K562 (cell line): ENCODE data around the gene PDE8B. TPM values are rescaled to one million over a fixed set of nuclear protein-coding genes. Genes with fewer than 3 reads are reported as not detected.

Experiments
- ATAC-seq: fragments of 200-7000 bp; cut with Tn5 transposase; 3 replicates; pipeline ENCODE4 v1.9.1; 2020; ENCODE audit warnings: moderate library complexity
- BruUV-seq: library from RNA; stranded (reverse); fragments of 400-500 nt; replicated peaks from 2 replicates; lab custom pipeline; 2021; lab: Mats Ljungman, UMichigan
- CTCF ChIA-PET: fragments of 300-600 bp; formaldehyde crosslinking; extraction: SDS; loops from one replicate; lab custom pipeline; 2021; ENCODE audit warnings: low intra/inter-chr PET ratio; lab: Yijun Ruan, JAX
- POLR2A ChIA-PET: fragments of 300-600, 350-650 bp; sonication (Branson Sonifier 250); formaldehyde crosslinking; extraction: SDS; loops from one replicate; lab custom pipeline; 2021; ENCODE audit warnings: antibody characterized with exemption, inconsistent platforms; lab: Yijun Ruan, JAX
- DNase-seq, 4 experiments: peaks; one replicate each; pipeline versions ENCODE4 v3.0.0 to v3.0.0-alpha.2; 2011 to 2018; ENCODE audit warnings: low spot score in 3 of 4, mixed read lengths in 3 of 4; ENCODE audit errors: extremely low read depth in 1 of 4
- FAIRE-seq: peaks from 2 replicates; lab custom pipeline; 2011; peaks lifted over from hg19 to GRCh38; lab: Jason Lieb, UNC
- H2AFZ ChIP-seq: 2 replicates; pipeline ENCODE4 v1.6.0; 2011; ENCODE audit warnings: low read depth, low read length, control low read depth, inconsistent platforms
- H3K27ac ChIP-seq: fragments of 200-600 bp; 3 replicates; pipeline ENCODE4 v1.8.0; 2011; ENCODE audit warnings: low read depth, mild to moderate bottlenecking, control low read depth, inconsistent platforms, low read length, moderate library complexity, mixed read lengths; ENCODE audit errors: extremely low read depth
- H3K27me3 ChIP-seq, 2 experiments: fragments of 300-600 bp in 1 of 2; 2 replicates in 1 of 2; 3 replicates in 1 of 2; pipeline versions ENCODE4 v1.6.0 to v1.8.0; 2011; ENCODE audit warnings: inconsistent platforms in 2 of 2, low read length in 2 of 2, mild to moderate bottlenecking in 1 of 2, mixed read lengths in 1 of 2, moderate library complexity in 1 of 2; ENCODE audit not compliant: control insufficient read depth in 2 of 2, insufficient read depth in 2 of 2
- H3K36me3 ChIP-seq: fragments of 300-600 bp; 3 replicates; pipeline ENCODE4 v1.8.0; 2011; ENCODE audit warnings: mild to moderate bottlenecking, low read length, inconsistent platforms; ENCODE audit not compliant: control insufficient read depth, insufficient read depth
- H3K4me1 ChIP-seq, 2 experiments: fragments of 200-600 bp in 1 of 2; replicated peaks in 1 of 2; 2 replicates in 1 of 2; 3 replicates in 1 of 2; pipeline versions ENCODE4 v1.5.1 to v1.8.0; 2011; ENCODE audit warnings: inconsistent platforms in 2 of 2, low read length in 2 of 2, mild to moderate bottlenecking in 1 of 2, mixed read lengths in 1 of 2, moderate library complexity in 1 of 2; ENCODE audit not compliant: control insufficient read depth in 2 of 2, insufficient read depth in 2 of 2
- H3K4me2 ChIP-seq: 2 replicates; pipeline ENCODE4 v1.6.1; 2011; ENCODE audit warnings: low read length, control low read depth, inconsistent platforms, mixed read lengths; ENCODE audit not compliant: insufficient read depth
- H3K4me3 ChIP-seq: fragments of 200-600 bp; sonication (generic), shearing (Covaris generic); 2 replicates; pipeline ENCODE4 v1.5.1; 2016; ENCODE audit warnings: control low read depth, inconsistent platforms
- H3K79me2 ChIP-seq: fragments of 200-600 bp; 3 replicates; pipeline ENCODE4 v1.8.0; 2011; ENCODE audit warnings: low read length, inconsistent platforms; ENCODE audit not compliant: control insufficient read depth, insufficient read depth
- H3K9ac ChIP-seq, 2 experiments: 2 replicates each; pipeline versions ENCODE4 v1.6.0 to v1.6.1; 2011; ENCODE audit warnings: low read depth in 2 of 2, low read length in 2 of 2, control low read depth in 1 of 2, inconsistent platforms in 1 of 2, mild to moderate bottlenecking in 1 of 2, mixed read lengths in 1 of 2; ENCODE audit not compliant: insufficient read depth in 1 of 2
- H3K9me1 ChIP-seq: one replicate; pipeline ENCODE4 v1.6.0; 2011; ENCODE audit warnings: inconsistent platforms, mild to moderate bottlenecking, low read length, moderate library complexity; ENCODE audit not compliant: control insufficient read depth, insufficient read depth
- H3K9me3 ChIP-seq: replicated peaks from 2 replicates; pipeline ENCODE4 v1.5.1; 2011; ENCODE audit warnings: low read depth, low read length, inconsistent platforms; ENCODE audit not compliant: control insufficient read depth, insufficient read depth
- H4K20me1 ChIP-seq: replicated peaks from 2 replicates; pipeline ENCODE4 v1.6.1; 2011; ENCODE audit warnings: low read length, inconsistent platforms, mixed read lengths; ENCODE audit not compliant: control insufficient read depth, insufficient read depth
- CGGBP1 ChIP-seq: fragments of 250-450 bp; sonication (Bioruptor Pico); IDR thresholded peaks from 2 replicates; pipeline ENCODE4 v1.9.0; 2021; ENCODE audit warnings: mild to moderate bottlenecking
- HLTF ChIP-seq: fragments of 450-650 bp; IDR thresholded peaks from 2 replicates; pipeline ENCODE4 v1.6.1; 2016
- ZNF224 ChIP-seq: sonication (generic); formaldehyde crosslinking; IDR thresholded peaks from 2 replicates; pipeline ENCODE4 v1.8.0; 2022; ENCODE audit warnings: mild to moderate bottlenecking, missing genetic modification reagents
- WGBS: fragments of 100-300 bp; shearing (Covaris generic); methylation state at CpG from one replicate; pipeline ENCODE4 v1.1.6; 2016; ENCODE audit warnings: low coverage, mixed read lengths; ENCODE audit not compliant: insufficient coverage; ENCODE audit errors: missing lambda C conversion rate; 5-methylcytosine and 5-hydroxymethylcytosine counted together
- in situ Hi-C: fragments of 300-500 bp; cut with MboI; formaldehyde crosslinking; loops from 4 replicates; pipeline ENCODE4 v1.15.0; 2018; ENCODE audit warnings: inconsistent platforms, mixed read lengths
- intact Hi-C: fragments of 100-400 bp; cut with micrococcal nuclease; formaldehyde crosslinking; loops from 2 replicates; pipeline ENCODE4 v1.14.2; 2022
- polyA plus RNA-seq, 8 experiments: library from polyadenylated mRNA; depleted of rRNA in 4 of 8; stranded (reverse) in 5 of 8; unstranded in 3 of 8; fragments of >200 nt; fragmentation: Nextera tagmentation in 2 of 8; fragmentation: Illumina TruSeq in 1 of 8; extraction: Ambion mirVana in 2 of 8; extraction: Trizol in 1 of 8; gene quantifications; 2 replicates each; pipeline versions ENCODE4 v1.2.1 to v1.2.3, GENCODE V29; 2011 to 2014; ENCODE audit warnings: inconsistent platforms in 1 of 8, missing spikeins in 1 of 8
- total RNA-seq, 7 experiments: library from RNA; depleted of rRNA in 6 of 7; stranded (reverse); fragments of >200 nt in 6 of 7; fragmentation: Illumina TruSeq in 2 of 7; extraction: Trizol in 2 of 7; gene quantifications; 2 replicates each; pipeline versions ENCODE4 v1.2.1 to v1.2.3, GENCODE V29; 2011 to 2021; ENCODE audit warnings: low replicate concordance in 1 of 7
- TF ChIP-seq, protein P1 (sequence below): sonication (generic); formaldehyde crosslinking; IDR thresholded peaks from 2 replicates; pipeline ENCODE4 v1.8.0; 2022; ENCODE audit warnings: mild to moderate bottlenecking, missing genetic modification reagents, borderline replicate concordance

PDE8B gene
- total and polyA plus RNA-seq, 9 of the 15 experiments (the other 6 are each of a cell fraction or from before 2014, with no cell fraction given) = 0.15 to 0.28 TPM; not detected in 7

DNA sequence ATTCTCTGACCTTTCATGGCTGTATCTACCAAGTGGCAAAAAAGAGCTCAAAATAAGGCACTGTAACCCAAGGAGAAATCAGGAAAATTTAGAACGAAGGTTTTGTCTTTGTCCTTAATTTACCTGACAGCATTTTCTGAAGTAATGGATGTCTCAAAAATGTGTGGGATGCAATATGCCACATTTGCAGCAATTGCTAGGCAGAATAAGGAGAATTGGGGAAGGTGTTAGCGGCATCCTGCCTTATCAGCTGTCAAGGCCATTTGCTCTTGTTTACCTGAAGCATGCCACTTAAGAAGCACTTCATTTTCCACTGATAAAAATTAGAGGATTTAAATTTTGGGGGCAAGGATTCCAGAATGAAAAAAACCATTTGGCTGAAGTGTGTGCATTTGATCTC, 39.0 kb downstream of the PDE8B start (continued):
- TF ChIP-seq, protein P1, sequence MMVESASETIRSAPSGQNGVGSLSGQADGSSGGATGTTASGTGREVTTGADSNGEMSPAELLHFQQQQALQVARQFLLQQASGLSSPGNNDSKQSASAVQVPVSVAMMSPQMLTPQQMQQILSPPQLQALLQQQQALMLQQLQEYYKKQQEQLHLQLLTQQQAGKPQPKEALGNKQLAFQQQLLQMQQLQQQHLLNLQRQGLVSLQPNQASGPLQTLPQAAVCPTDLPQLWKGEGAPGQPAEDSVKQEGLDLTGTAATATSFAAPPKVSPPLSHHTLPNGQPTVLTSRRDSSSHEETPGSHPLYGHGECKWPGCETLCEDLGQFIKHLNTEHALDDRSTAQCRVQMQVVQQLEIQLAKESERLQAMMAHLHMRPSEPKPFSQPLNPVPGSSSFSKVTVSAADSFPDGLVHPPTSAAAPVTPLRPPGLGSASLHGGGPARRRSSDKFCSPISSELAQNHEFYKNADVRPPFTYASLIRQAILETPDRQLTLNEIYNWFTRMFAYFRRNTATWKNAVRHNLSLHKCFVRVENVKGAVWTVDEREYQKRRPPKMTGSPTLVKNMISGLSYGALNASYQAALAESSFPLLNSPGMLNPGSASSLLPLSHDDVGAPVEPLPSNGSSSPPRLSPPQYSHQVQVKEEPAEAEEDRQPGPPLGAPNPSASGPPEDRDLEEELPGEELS (CRISPR knock-in tag) = no peak
- TF ChIP-seq HLTF = no peak

GRCh38 chr5:77250021-77250420, 39.5 kb downstream of the PDE8B start:
- H2AFZ ChIP-seq = no peak overlapping the region
- intact Hi-C loops (no loop called here), in situ Hi-C loops (no loop called here)
- TF ChIP-seq ZNF224 = no peak
- TF ChIP-seq, protein P1 (CRISPR knock-in tag) = no peak
- TF ChIP-seq CGGBP1 (CRISPR knock-in tag) = no peak
- H3K79me2 ChIP-seq = no peaks in the 10 kb centered on the region
- no peak for ATAC-seq
- ChIA-PET POLR2A (no interaction called here), CTCF (no interaction called here)
- peaks cover 0 to 11% of the 10 kb centered on the region in 2 experiments; a peak in 2 of 5 replicates for H3K27me3 ChIP-seq
- no peaks in the 10 kb centered on the region for H3K4me1 ChIP-seq
- no peaks in the 10 kb centered on the region for H4K20me1 ChIP-seq
- no peak overlapping the region for H3K9ac ChIP-seq
- H3K4me3 ChIP-seq = no peak overlapping the region
- DNase-seq = no peak
- no peaks in the 10 kb centered on the region for H3K9me3 ChIP-seq
- H3K4me2 ChIP-seq = no peak overlapping the region
- H3K36me3 ChIP-seq = no peaks in the 10 kb centered on the region
- no peak overlapping the region for H3K27ac ChIP-seq
- H3K9me1 ChIP-seq = no peaks in the 10 kb centered on the region
- BruUV-seq = no TSS peak
- FAIRE-seq = no peak
- WGBS = 0% methylated on average over 4 of the region's 4 CpGs
